ENCODE measurements around the gene ANKDD1B.
"Not testable (repeated sequence)": the region's sequence is repeated elsewhere in the genome, so short reads cannot be mapped to it uniquely, and the experiment has no call there.

ANKDD1B gene

DNA sequence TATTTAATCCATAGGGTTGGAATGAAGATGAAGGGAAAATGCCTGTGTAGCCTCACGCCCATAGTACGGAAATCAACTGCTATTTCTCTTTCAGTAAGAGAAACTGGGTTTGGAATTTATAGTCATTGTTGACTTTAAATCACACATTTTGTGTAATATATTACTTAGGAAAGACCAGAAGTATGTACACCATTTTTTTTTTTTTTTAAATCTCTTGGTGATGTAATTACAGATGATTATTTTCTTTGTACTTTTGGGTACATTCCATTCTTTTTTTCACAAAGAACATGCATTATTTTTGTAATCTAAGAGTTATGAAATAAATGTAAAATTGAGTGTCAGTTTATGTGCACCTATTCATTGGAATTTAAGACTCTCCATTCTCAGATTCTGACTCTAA is 60.3 kb downstream of the ANKDD1B start:
- H3K36me3 ChIP-seq (ENCODE audit: insufficient read depth, low read length), result peaks cover 10% of the 10 kb centered on the region
- no peaks in the 10 kb centered on the region for H3K9me3 ChIP-seq (ENCODE audit: low read length)
- H2AFZ ChIP-seq (ENCODE audit: low read depth, low read length), result no peak overlapping the region
- H3K4me3 ChIP-seq (ENCODE audit: low read length), result no peak overlapping the region
- no peaks in the 10 kb centered on the region for H3K4me1 ChIP-seq (ENCODE audit: insufficient read depth, low read length)
- no peaks in the 10 kb centered on the region for H3K27me3 ChIP-seq (ENCODE audit: insufficient read depth, low read length)

DNA sequence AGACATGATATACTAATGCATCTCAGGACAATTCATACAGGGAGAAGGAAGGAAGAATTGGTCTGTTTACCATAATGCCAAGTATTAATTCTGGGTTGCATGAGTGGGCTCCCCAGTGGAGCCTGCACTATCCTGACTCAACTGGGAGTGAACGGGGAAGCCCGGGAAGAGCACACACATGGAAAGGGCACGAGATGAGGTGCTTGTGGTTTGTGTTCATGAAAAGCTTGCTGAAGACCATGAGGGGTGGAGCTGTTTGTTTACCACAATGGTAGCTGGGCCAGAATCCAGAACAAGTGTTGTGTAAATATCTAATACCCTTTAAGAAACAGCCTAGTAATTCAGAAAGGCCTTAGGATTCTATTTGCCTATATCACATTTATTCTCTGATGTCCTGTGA is 61.4 kb downstream of the ANKDD1B start:
- H3K27me3 ChIP-seq (ENCODE audit: insufficient read depth, low read length), result no peaks in the 10 kb centered on the region
- H3K4me1 ChIP-seq (ENCODE audit: insufficient read depth, low read length), result no peaks in the 10 kb centered on the region
- no peak overlapping the region for H3K4me3 ChIP-seq (ENCODE audit: low read length)
- H3K9me3 ChIP-seq (ENCODE audit: low read length), result no peaks in the 10 kb centered on the region
- no peak overlapping the region for H2AFZ ChIP-seq (ENCODE audit: low read depth, low read length)
- H3K36me3 ChIP-seq (ENCODE audit: insufficient read depth, low read length), result peaks cover 10% of the 10 kb centered on the region

DNA sequence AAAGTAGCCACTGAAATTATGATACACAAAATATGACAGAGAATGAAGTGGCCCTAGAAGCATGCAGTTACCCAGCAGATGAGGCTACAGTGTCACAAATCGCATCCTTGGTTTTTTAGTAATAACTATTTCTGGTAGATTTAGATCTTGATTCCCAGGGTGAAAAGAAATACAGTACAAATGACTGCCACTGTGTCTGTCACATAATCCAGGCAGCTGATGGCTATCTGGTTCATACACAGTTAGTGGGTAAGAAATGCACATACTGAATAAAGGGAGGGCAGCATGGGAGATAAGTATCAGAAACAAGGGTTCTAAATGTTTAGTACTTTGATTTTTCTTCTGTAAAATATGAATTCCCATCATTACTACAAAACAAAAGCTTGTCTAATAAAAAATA is 64.5 kb downstream of the ANKDD1B start:
- Histone ChIP-seq H3K27me3 (ENCODE audit: insufficient read depth, low read length) (no peaks in the 10 kb centered on the region), H2AFZ (ENCODE audit: low read depth, low read length) (no peak overlapping the region), H3K36me3 (ENCODE audit: insufficient read depth, low read length) (peaks cover 10% of the 10 kb centered on the region), H3K9me3 (ENCODE audit: low read length) (no peaks in the 10 kb centered on the region), H3K4me3 (ENCODE audit: low read length) (no peak overlapping the region), H3K4me1 (ENCODE audit: insufficient read depth, low read length) (no peaks in the 10 kb centered on the region)

DNA sequence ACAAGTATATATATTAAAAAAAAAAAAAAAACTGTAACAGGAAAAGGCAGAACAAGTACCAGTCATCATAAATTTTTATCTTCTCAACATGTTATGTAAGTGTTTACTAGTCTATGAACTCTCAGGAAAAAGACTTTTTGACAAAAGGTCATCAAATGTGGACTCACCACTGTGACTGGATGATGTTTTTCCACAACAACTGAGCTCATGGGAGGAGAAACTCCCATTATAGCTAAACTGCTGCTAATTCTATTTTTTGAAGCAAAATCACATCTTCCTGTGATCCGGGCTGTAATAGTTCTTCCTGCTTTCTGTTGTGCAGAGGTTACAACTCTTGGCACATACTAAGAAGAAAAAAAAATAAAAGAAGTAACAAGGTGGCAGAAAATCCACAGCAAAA is 66.4 kb downstream of the ANKDD1B start:
- Histone ChIP-seq H3K4me3 (ENCODE audit: low read length) (no peak overlapping the region), H3K4me1 (ENCODE audit: insufficient read depth, low read length) (no peaks in the 10 kb centered on the region), H3K27me3 (ENCODE audit: insufficient read depth, low read length) (no peaks in the 10 kb centered on the region), H3K36me3 (ENCODE audit: insufficient read depth, low read length) (peaks cover 9% of the 10 kb centered on the region), H2AFZ (ENCODE audit: low read depth, low read length) (no peak overlapping the region), H3K9me3 (ENCODE audit: low read length) (no peaks in the 10 kb centered on the region)

DNA sequence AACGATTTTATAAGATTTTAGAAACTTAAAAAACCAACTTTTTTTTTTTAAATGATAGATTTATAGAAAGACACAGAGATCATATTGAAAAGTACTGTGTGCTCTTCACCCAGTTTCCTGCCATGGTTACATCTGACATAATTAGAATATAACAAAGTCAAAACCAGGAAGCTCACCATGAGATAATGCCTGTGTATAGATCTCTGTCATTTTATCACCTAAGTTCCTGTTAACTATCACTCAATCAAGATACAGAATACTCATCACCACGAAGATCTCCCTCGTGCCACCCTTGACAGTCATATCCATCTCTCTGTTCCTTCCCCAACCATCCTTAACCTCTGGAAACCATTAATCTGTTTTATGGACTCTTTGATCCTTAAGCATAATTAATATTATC is 66.9 kb downstream of the ANKDD1B start:
- no peaks in the 10 kb centered on the region for H3K9me3 ChIP-seq (ENCODE audit: low read length)
- H2AFZ ChIP-seq (ENCODE audit: low read depth, low read length), result no peak overlapping the region
- no peaks in the 10 kb centered on the region for H3K27me3 ChIP-seq (ENCODE audit: insufficient read depth, low read length)
- no peaks in the 10 kb centered on the region for H3K4me1 ChIP-seq (ENCODE audit: insufficient read depth, low read length)
- H3K4me3 ChIP-seq (ENCODE audit: low read length), result no peak overlapping the region
- H3K36me3 ChIP-seq (ENCODE audit: insufficient read depth, low read length), result peaks cover 7% of the 10 kb centered on the region

DNA sequence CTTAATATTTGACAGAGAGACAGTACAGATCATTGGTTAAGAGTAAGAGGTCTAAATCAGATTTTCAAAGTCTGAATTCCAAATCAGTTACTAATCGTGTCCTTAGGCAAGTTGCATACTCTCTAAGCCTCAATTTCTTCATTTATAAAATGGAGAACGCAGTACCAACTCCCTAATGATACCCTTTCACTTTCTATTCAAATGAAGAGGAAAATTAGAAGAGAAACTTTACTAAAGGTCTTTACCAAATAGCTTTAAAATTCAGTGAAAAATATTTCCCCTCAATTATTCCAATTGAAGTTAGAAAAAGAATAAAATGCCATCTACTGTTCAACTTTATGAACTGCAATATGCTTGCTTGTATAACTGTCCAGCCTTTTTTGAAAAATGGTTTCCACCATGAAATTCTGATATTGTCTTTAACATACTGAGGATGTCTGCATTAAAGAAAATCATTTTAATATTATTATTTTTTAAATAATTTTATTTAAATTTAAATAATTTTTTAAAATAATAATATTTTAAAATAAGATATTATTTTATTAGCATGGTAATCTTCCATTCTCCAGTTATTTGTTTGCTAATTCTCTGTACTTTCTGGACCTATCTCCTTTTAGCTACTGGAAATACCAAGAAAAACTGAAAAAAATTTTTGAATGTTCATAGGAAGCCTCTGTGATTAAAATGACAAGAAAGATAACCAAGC is 70.0 kb downstream of the ANKDD1B start:
- Histone ChIP-seq H3K4me3 (ENCODE audit: low read length) (no peak overlapping the region), H3K4me1 (ENCODE audit: insufficient read depth, low read length) (no peaks in the 10 kb centered on the region), H3K9me3 (ENCODE audit: low read length) (no peaks in the 10 kb centered on the region), H3K36me3 (ENCODE audit: insufficient read depth, low read length) (peaks cover 7% of the 10 kb centered on the region), H3K27me3 (ENCODE audit: insufficient read depth, low read length) (no peaks in the 10 kb centered on the region), H2AFZ (ENCODE audit: low read depth, low read length) (no peak overlapping the region)

DNA sequence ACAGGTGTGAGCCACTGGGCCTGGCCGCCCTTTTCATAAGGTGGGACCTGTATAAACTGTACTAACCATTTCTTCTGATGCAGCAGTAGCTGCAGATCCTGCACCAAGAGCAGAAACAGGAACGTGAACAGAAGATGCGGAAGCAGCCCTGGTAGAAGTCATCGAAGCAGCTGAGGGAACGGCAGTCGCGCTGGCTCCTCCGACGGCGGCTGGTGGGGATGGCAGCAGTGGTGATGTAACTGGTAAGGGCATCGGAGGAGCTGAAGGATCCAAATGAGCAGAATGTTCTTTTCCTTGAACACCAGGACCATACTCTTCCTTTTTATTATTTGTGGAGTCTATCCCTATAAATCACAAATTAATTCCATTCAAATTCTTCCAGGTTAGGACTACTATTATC is 73.9 kb downstream of the ANKDD1B start:
- Histone ChIP-seq H3K36me3 (ENCODE audit: insufficient read depth, low read length) (peaks cover 24% of the 10 kb centered on the region), H3K4me3 (ENCODE audit: low read length) (no peak overlapping the region), H3K27me3 (ENCODE audit: insufficient read depth, low read length) (no peaks in the 10 kb centered on the region), H3K4me1 (ENCODE audit: insufficient read depth, low read length) (no peaks in the 10 kb centered on the region), H3K9me3 (ENCODE audit: low read length) (no peaks in the 10 kb centered on the region), H2AFZ (ENCODE audit: low read depth, low read length) (no peak overlapping the region)

DNA sequence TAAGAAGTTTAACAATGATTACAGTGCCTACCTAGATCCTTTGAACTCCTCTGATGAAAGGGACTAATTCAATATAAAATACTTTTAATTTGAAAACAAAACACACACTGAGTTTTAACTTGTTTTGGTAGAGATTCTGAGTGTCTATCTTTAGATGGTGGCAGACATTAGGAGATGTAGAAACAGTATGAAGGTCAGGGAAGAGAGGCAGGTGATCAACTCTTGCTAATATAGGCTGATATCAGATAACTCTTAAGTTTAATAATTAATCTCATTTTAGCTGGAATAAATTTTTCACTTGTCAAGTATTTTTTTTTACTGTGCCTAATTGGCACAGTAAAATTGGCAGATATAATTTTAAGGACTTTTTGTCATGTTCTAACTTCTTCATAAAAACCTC is 75.2 kb downstream of the ANKDD1B start:
- H2AFZ ChIP-seq (ENCODE audit: low read depth, low read length), result no peak overlapping the region
- no peak overlapping the region for H3K4me3 ChIP-seq (ENCODE audit: low read length)
- no peaks in the 10 kb centered on the region for H3K27me3 ChIP-seq (ENCODE audit: insufficient read depth, low read length)
- no peaks in the 10 kb centered on the region for H3K9me3 ChIP-seq (ENCODE audit: low read length)
- H3K36me3 ChIP-seq (ENCODE audit: insufficient read depth, low read length), result peaks cover 30% of the 10 kb centered on the region
- no peaks in the 10 kb centered on the region for H3K4me1 ChIP-seq (ENCODE audit: insufficient read depth, low read length)

DNA sequence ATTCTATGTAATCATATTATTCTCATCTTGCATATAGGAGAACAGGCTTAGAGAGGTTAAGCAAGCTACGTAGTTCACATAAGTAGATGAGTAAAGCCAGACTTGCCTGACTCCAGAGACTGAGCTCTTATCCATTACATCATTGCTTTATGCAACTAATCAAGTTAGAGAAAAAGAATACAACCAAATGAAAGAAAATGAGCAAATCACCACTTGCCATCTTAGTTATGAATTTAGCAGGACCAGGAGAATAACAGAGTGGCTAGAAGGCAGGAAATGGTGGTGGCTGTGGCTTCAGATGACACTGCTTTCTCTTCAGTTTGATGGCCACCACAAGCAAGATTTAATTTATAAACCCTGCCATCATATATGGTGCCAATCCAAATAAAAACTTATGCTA is 79.4 kb downstream of the ANKDD1B start:
- no peak overlapping the region for H3K4me3 ChIP-seq (ENCODE audit: low read length)
- no peaks in the 10 kb centered on the region for H3K9me3 ChIP-seq (ENCODE audit: low read length)
- no peaks in the 10 kb centered on the region for H3K27me3 ChIP-seq (ENCODE audit: insufficient read depth, low read length)
- peaks cover 37% of the 10 kb centered on the region for H3K36me3 ChIP-seq (ENCODE audit: insufficient read depth, low read length)
- H2AFZ ChIP-seq (ENCODE audit: low read depth, low read length), result no peak overlapping the region
- H3K4me1 ChIP-seq (ENCODE audit: insufficient read depth, low read length), result no peaks in the 10 kb centered on the region

DNA sequence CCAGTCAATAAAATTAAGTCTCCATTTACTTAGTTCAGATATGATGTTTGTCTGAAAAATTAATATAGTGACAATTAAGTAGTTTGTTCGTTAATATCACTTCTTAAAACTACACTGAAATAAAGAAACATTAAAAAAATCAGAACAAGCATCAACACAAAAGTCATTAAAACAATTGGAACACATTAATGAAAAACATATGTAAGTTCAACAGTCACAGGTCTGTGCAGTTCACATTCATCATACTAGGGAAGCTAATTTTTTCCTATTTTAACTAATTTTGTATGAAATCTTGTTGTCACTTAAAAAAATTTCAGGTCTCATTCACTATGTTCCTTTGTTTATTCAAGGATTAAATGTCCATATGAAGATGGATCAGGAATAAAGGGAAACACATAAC is 83.5 kb downstream of the ANKDD1B start:
- Histone ChIP-seq H3K4me3 (ENCODE audit: low read length) (no peak overlapping the region), H3K27me3 (ENCODE audit: insufficient read depth, low read length) (no peaks in the 10 kb centered on the region), H3K4me1 (ENCODE audit: insufficient read depth, low read length) (no peaks in the 10 kb centered on the region), H3K9me3 (ENCODE audit: low read length) (no peaks in the 10 kb centered on the region), H2AFZ (ENCODE audit: low read depth, low read length) (no peak overlapping the region), H3K36me3 (ENCODE audit: insufficient read depth, low read length) (peaks cover 17% of the 10 kb centered on the region)

DNA sequence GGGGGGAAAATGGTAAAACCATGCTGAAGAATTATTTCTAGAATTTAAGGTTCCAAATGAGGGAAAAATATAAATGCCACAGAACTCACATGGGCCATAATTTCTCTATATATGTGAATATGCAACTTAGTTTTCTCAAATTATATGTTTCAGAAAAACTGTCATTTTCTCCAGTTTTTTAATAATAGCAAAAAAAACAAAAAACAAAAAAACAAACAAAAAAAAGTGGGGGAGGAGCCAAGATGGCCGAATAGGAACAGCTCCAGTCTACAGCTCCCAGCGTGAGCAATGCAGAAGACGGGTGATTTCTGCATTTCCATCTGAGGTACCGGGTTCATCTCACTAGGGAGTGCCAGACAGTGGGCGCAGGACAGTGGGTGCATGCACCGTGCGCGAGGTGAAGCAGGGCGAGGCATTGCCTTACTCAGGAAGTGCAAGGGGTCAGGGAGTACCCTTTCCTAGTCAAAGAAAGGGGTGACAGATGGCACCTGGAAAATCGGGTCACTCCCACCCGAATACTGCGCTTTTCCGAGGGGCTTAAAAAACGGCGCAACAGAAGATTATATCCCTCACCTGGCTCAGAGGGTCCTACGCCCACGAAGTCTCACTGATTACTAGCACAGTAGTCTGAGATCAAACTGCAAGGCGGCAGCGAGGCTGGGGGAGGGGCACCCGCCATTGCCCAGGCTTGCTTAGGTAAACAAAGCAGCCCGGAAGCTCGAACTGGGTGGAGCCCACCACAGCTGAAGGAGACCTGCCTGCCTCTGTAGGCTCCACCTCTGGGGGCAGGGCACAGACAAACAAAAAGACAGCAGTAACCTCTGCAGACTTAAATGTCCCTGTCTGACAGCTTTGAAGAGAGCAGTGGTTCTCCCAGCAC is 84.5 kb downstream of the ANKDD1B start:
- H3K36me3 ChIP-seq (ENCODE audit: insufficient read depth, low read length), result peaks cover 11% of the 10 kb centered on the region
- not testable (repeated sequence) for H3K4me3 ChIP-seq (ENCODE audit: low read length); H3K9me3 ChIP-seq (ENCODE audit: low read length); H3K4me1 ChIP-seq (ENCODE audit: insufficient read depth, low read length); H2AFZ ChIP-seq (ENCODE audit: low read depth, low read length); H3K27me3 ChIP-seq (ENCODE audit: insufficient read depth, low read length)

DNA sequence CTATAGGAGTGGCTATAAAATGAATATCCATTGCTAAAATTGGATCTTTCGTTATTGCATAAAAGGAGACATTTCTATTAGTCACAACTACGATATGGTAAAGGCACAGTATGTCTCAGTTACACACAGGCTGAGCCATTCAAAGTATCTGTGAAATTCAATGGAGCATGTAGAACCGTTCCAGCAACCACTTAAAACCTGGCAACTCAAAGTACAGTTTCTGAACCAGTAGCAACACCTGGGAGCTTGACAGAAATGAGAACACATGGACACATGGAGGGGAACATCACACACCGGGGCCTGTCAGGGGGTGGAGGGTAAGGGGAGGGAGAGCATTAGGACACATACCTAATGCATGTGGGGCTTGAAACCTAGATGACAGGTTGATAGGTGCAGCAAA is 90.6 kb downstream of the ANKDD1B start:
- Histone ChIP-seq H3K4me1 (ENCODE audit: insufficient read depth, low read length) (no peaks in the 10 kb centered on the region), H3K27me3 (ENCODE audit: insufficient read depth, low read length) (no peaks in the 10 kb centered on the region), H3K4me3 (ENCODE audit: low read length) (no peak overlapping the region), H3K9me3 (ENCODE audit: low read length) (peaks cover 2% of the 10 kb centered on the region), H3K36me3 (ENCODE audit: insufficient read depth, low read length) (peaks cover 30% of the 10 kb centered on the region), H2AFZ (ENCODE audit: low read depth, low read length) (no peak overlapping the region)

DNA sequence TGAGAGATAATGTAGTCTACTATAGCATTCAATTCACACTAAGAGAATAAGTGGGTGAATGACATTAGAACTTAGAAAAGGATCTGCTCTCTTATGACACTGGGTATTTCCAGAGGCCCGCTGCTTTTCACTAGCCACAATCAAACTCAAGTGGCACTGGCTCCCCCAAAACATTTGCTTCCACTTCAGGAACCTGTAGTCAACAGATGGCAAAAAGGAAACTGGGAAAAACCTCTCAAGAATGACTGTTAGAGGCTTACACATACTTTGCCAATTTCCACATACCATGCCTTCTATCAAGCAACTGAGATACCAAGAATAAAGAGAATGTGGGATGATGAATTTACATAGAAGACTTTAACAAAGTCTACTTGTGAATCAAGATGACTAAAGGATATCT is 94.8 kb downstream of the ANKDD1B start:
- Histone ChIP-seq H3K4me3 (ENCODE audit: low read length) (no peak overlapping the region), H3K27me3 (ENCODE audit: insufficient read depth, low read length) (no peaks in the 10 kb centered on the region), H3K9me3 (ENCODE audit: low read length) (peaks cover 2% of the 10 kb centered on the region), H3K4me1 (ENCODE audit: insufficient read depth, low read length) (no peaks in the 10 kb centered on the region), H2AFZ (ENCODE audit: low read depth, low read length) (no peak overlapping the region), H3K36me3 (ENCODE audit: insufficient read depth, low read length) (peaks cover 43% of the 10 kb centered on the region)
